HPDE6-E6E7 (cell line): ENCODE results near the gene RPS6KL1.
A peak's percentile ranks its signal among the peaks of the same experiment; 100 is the strongest.

Experiments
- DNase-seq: peaks from one replicate; pipeline ENCODE4 v3.0.0; 2011; ENCODE audit warnings: missing footprints; ENCODE audit errors: extremely low spot score

Gene RPS6KL1, protein sequence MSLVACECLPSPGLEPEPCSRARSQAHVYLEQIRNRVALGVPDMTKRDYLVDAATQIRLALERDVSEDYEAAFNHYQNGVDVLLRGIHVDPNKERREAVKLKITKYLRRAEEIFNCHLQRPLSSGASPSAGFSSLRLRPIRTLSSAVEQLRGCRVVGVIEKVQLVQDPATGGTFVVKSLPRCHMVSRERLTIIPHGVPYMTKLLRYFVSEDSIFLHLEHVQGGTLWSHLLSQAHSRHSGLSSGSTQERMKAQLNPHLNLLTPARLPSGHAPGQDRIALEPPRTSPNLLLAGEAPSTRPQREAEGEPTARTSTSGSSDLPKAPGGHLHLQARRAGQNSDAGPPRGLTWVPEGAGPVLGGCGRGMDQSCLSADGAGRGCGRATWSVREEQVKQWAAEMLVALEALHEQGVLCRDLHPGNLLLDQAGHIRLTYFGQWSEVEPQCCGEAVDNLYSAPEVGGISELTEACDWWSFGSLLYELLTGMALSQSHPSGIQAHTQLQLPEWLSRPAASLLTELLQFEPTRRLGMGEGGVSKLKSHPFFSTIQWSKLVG

DNA sequence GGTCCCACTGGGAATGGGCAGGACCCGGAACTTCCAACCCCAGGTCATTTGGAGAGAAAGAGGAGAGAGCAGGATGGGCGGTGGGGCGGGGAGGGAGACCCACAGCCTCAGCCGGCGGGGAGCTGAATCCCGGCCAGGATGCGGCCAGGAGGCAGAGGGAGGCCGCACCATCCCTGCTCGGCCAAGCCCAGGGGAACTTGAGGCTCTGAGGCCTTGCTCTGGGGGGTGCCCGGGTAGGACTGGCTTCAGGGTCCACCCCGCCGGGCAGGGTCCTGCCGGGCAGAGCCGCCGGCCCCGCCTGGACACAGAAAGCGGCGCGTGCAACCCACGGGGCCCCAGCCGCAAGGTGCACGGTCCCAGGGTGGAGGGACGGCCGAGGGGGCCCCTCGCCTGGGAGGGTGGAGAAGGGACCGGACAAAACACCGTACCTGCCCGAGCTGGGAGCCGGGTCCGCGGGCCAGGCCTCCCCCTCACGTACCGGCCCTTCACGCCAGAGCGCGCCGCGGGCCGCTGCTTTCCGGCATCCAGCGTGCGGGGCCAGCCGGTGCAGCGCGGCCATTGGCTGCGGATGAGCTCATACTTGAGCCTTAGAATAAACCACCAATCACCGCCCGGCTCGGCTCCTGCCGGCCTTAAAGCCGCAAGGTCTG lies at the start of gene RPS6KL1:
RPS6KL1 (minus strand) TSS at position 509 of the 650 bp plus-strand sequence. CDS start 1,719 bp downstream, outside the sequence.
- DNase-seq: peak; percentile 93

DNA sequence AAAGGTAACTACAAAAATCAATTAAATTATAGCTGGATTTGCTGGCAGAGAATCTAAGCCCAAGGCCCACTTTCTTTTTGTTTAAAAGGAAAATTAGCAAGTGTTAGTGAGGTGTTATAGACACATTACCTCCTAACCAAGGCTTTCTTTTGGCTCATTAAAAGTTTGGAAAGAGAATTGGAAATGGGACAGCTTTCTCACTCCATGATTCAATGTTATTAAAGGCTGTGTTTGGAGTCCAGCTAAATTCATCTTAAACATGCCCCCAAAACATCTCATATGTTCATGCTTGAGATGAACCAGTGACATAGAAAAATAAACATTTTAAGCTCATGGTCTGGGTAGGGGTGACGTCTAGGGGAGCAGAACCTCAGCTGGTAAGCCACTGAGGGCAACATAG lies 45.8 kb upstream of the RPS6KL1 start:
- no peak for DNase-seq

- DNase-seq: peak; percentile 85
Observed at GRCh38 chr14:74965486-74966153, 42.6 kb upstream of the RPS6KL1 start.

DNA sequence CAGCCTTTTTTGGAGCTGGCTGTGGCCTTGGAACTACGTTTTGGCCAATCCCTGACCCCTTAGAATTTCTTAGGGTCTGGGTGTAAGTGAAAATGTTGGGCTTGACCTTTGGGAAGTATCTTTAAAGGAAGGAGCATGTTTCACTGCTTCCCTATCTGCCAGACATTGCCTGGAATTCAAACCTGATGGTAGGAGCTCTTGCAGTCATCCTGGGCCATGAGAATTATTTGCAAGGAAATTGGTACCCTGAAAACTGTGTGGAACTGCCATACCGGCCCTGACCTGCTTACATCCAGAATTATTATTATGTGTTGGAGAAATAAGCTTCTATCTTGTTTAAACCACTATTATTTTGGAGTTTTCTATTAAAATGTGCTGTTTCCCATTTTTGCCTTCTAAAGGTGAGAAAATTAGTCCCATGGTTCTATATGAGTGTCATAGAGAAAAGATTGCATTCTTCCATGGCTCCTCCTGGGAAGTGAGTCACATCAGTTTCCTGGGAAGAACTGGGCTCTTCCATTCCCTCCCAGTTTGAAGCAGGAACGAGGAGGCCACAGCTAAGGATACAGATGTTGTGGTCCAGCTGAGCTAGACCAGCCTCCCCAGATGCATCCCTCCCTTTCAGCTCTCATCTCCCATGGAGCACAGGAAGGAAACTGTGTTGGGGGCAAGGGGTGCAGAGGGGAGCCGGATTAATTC lies 41.9 kb upstream of the RPS6KL1 start:
- DNase-seq: no peak

DNA sequence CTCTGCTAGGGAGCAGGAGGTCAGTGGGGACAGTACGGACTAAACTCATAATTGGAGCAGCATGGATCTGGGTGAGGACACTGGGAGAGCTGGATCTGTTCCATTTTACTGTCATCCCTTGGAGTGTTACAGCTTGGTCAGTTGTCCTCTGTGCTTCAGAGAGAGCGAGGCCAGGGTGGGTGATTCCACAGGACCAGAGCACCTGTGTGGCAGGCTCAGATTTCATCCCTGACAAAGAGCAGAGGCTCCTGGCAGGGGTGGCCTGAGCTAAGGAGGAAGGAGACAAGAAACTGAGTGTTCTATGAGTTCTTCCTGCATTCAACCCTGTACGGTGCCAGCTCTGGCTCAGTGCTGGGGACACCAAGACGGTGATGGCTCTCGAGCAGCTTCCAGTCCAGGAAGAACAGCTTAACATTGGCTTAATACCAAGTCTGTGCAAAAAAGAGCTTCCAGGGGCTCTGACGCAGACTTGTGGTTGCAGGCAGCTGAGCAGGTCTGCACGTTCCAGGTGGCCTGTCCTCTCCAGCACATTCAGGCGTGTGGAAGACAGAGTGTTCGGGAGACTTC lies 40.7 kb upstream of the RPS6KL1 start:
- DNase-seq: no peak

GRCh38 chr14:74963178-74963704 lies 40.2 kb upstream of the RPS6KL1 start:
- DNase-seq: no peak

DNA sequence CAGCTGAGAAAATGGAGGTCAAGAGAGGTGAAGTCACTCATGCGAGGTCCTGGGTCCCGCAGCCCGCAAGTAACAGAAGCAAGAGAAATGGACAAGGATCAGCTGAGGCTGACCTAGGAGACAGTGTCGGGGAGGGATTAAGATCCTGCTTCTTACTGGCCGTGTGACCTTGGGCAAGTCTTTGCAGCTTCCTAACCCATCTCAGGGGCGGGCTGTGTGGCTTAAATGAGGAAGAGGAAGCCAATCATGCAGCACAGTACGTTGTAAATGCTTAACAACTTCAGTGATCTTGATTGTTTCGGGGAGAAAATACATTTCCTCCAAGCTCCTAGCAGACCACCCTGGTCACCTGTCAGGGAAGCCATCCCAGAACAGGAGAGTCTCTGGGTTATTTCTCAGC lies 39.4 kb upstream of the RPS6KL1 start:
- DNase-seq: no peak

GRCh38 chr14:74962046-74962445 lies 39.0 kb upstream of the RPS6KL1 start:
- no peak for DNase-seq

GRCh38 chr14:74961238-74961911 lies 38.3 kb upstream of the RPS6KL1 start:
- DNase-seq: no peak

DNA sequence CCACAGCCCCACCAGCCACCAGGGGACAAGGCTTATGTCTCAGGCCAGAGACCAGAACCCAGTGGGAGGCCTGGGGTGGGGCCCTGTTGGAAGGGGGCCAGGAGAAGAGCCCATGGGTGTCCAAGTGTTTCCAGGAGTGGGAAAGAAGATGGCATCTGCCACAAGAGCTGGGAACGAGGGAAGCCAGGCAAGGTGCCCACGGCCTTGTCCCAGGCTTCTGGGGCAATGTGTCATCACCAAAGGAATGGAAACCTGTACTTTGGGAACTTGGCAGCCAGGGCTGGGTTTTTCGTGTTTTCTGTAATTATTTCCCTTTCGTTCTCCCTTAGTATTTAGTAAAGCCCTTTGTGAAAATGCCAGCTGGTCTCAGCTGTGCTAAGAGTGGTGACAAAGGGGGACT lies 37.7 kb upstream of the RPS6KL1 start:
- DNase-seq: no peak

- DNase-seq: peak; percentile 59
Observed at GRCh38 chr14:74959596-74960180, 36.6 kb upstream of the RPS6KL1 start.

- no peak for DNase-seq
Observed at GRCh38 chr14:74956280-74957072, 33.4 kb upstream of the RPS6KL1 start.

DNA sequence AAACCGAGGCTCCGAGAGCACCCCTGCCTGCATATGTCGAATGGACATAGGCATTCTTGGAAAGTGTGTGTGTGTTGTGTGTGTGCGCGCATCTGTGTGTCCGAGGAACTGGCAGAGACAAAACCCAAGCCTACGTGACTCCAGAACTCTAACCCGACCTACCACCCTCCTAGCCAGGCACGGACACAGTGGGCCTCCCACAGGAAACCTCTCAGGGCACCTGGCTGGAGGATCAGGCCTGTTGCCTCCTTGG lies 32.9 kb upstream of the RPS6KL1 start:
- DNase-seq: no peak

GRCh38 chr14:74955229-74956026 lies 32.4 kb upstream of the RPS6KL1 start, which contains the start of gene PGF:
Gene PGF (minus strand): TSS chr14:74955597. CDS start chr14:74955242, 355 bp downstream.
- peak; percentile 49 for DNase-seq

DNA sequence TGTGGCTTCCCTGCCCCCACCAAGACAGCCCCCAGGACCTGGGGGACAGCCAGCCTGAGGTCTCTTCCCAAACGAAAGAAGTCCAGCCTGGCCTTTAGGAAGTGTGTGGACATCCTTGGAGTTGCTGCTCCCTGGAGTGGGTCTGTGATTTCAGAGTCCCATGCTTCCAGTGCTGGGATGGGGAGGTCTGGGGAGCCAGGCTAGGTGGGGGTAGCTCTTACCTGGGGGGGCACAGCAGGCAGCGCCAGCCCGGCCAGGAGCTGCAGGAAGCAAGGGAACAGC lies 31.8 kb upstream of the RPS6KL1 start:
- no peak for DNase-seq

- no peak for DNase-seq
Observed at GRCh38 chr14:74954232-74954946, 31.3 kb upstream of the RPS6KL1 start.

DNA sequence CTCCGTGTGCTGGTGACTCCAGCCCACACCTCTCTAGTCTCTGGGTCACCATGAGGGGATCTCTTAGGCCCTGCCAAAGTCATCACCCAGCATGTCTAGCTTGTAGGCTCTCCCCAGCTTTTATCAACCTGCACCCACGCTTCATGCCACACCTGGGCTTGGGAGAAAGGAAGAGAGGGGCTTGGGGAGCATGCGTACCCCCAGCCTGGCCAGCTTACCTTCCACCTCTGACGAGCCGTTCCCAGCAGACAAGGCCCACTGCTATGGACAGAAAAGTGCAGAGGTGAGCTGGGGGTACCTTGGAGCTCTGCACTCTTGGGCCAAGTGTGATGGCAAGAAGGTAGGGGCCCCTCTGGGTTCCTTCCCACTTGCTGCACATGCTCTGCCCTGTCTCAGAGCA lies 30.6 kb upstream of the RPS6KL1 start:
- no peak for DNase-seq
